Heart left ventricle (tissue), 16 donors: Measurements from ENCODE around the gene SORT1. TPM values are rescaled to one million over a fixed set of nuclear protein-coding genes. Genes with fewer than 3 reads are reported as not detected.

ENCODE experiments used
- ATAC-seq, 4 donors: fragments of 200-7000 bp; cut with Tn5 transposase; one replicate each; pipeline ENCODE4 v1.9.1; 2020 to 2022; ENCODE audit warnings: moderate library complexity in 4 of 4, mild to moderate bottlenecking in 3 of 4, moderate number of reproducible peaks in 1 of 4
- DNase-seq, 5 donors: peaks; one replicate each; pipeline ENCODE4 v3.0.0-alpha.2; 2020
- H3K27ac ChIP-seq, 12 donors: fragments of 200-600 bp; sonication (generic) in 4 of 12; one replicate each; pipeline versions ENCODE4 v1.5.0 to v1.8.0; 2016 to 2022; ENCODE audit warnings: mild to moderate bottlenecking in 2 of 12
- H3K27me3 ChIP-seq, 9 donors: fragments of 200-600 bp; sonication (generic) in 2 of 9; one replicate each; pipeline versions ENCODE4 v1.5.1 to v1.8.0; 2016 to 2022; ENCODE audit warnings: mild to moderate bottlenecking in 3 of 9
- H3K36me3 ChIP-seq, 9 donors: fragments of 200-600 bp; sonication (generic) in 2 of 9; one replicate each; pipeline versions ENCODE4 v1.5.0 to v1.8.0; 2018 to 2022; ENCODE audit warnings: mild to moderate bottlenecking in 2 of 9
- H3K4me1 ChIP-seq, 12 donors: fragments of 200-600 bp; sonication (generic) in 4 of 12; one replicate each; pipeline versions ENCODE4 v1.5.0 to v1.8.0; 2016 to 2022; ENCODE audit warnings: mild to moderate bottlenecking in 3 of 12
- H3K4me3 ChIP-seq, 12 donors: fragments of 200-600 bp; sonication (generic) in 4 of 12; one replicate each; pipeline versions ENCODE4 v1.5.0 to v1.8.0; 2017 to 2022; ENCODE audit warnings: mild to moderate bottlenecking in 9 of 12, moderate library complexity in 4 of 12
- H3K9me3 ChIP-seq, 12 donors: fragments of 200-600 bp; sonication (generic) in 4 of 12; one replicate each; pipeline versions ENCODE4 v1.5.0 to v1.8.0; 2016 to 2022; ENCODE audit warnings: mild to moderate bottlenecking in 1 of 12
- CTCF ChIP-seq, 12 donors: fragments of 200-600 bp; sonication (generic) in 4 of 12; IDR thresholded peaks; one replicate each; pipeline versions ENCODE4 v1.5.0 to v1.8.0; 2018 to 2022; ENCODE audit warnings: antibody characterized with exemption in 12 of 12, mild to moderate bottlenecking in 5 of 12
- POLR2A ChIP-seq, 2 donors: fragments of 450-650 bp; IDR thresholded peaks; one replicate each; pipeline ENCODE4 v1.6.1; 2017; ENCODE audit warnings: antibody characterized with exemption in 2 of 2, mild to moderate bottlenecking in 2 of 2, moderate library complexity in 2 of 2
- WGBS, 4 donors: extraction: QIAGEN DNeasy Blood & Tissue Kit in 2 of 4; methylation state at CpG; one replicate each; pipeline versions ENCODE4 v1.1.5 to v1.1.7; 2013 to 2018; 5-methylcytosine and 5-hydroxymethylcytosine counted together
- intact Hi-C, 10 donors: fragments of 100-400 bp; cut with DNase I; formaldehyde crosslinking; loops; one replicate each; pipeline versions ENCODE4 v1.11.1 to v1.14.2; 2022
- polyA plus RNA-seq, 2 donors: library from polyadenylated mRNA; stranded (reverse); fragments of 200-250 nt; gene quantifications; one replicate each; pipeline ENCODE4 v1.2.3, GENCODE V29; 2013
- total RNA-seq, 9 donors: library from RNA; depleted of rRNA in 2 of 9; stranded (reverse); fragments of >200 nt in 2 of 9; fragmentation: NEBNext Ultra II Directional in 3 of 9; extraction: Animal tissue kit (Norgen Biotek cat#: 25700) in 3 of 9; gene quantifications; one replicate each; pipeline versions ENCODE4 v1.1.0 to v1.2.4, GENCODE V29; 2016 to 2023
- donor health status: ischemic (EF 13 %, LVEDD 7.1; RV severe dilation, severe dysfunction).
- donor health status: healthy with polysubstance abuse.
- donor health status: DM: no; HTN: yes; CAD: no.
- donor health status: DM: no; HTN: no; CAD: no.
- donor health status: ischemic (EF 25% LVEDD 6.9; RV normal size, moderate dysfunction).
- donor health status: ischemic (EF 25% LVEDD 5.7; RV mildly dilated, moderate dysfunction).
- donor health status: healthy.
- donor health status: DM: yes; HTN: yes; CAD: no.
- donor health status: ischemic (EF 35%, LVEDD 5.7; RV mildly dilated, moderate dysfunction).
- donor health status: nonischemic (EF 11% LVEDD 7.7; RV severe dilation, severe dysfunction).
- donor health status: DM: yes; HTN: yes; CAD: no.
- donor health status: PGD.
- donor health status: ischemic (EF 29% LVEDD 5.4; RV normal size, mild dysfunction).
- donor health status: nonischemic (EF 23%, LVEDD 6.1; RV moderate dilation, normal function).

Gene SORT1
- total and polyA plus RNA-seq, 11 donors, result 36.9 to 346 (median 145) TPM

- peak overlapping the region; percentile 63 to 96 (median 91) for H3K4me3 ChIP-seq
- H3K36me3 ChIP-seq, result peaks cover 0 to 16% (median 9%) of the 10 kb centered on the region in 9 donors
- whole genome bisulfite sequencing, 4 donors, result 1 to 2% (median 2%) methylated on average over 29 to 32 of the region's 32 CpGs
- no peaks in the 10 kb centered on the region for H3K27me3 ChIP-seq
- no peak for TF ChIP-seq POLR2A (IDR thresholded peaks at IDR 0.05)
- no peak for TF ChIP-seq CTCF (IDR thresholded peaks at IDR 0.05)
- ATAC-seq, result peak; percentile 39 to 55 (median 42)
- DNase-seq, result peak in 1 of 5 donors; percentile 54
- H3K27ac ChIP-seq, result peak overlapping the region; percentile 31 to 92 (median 82)
- H3K4me1 ChIP-seq, result peaks cover 6 to 46% (median 24%) of the 10 kb centered on the region in 12 donors
- intact Hi-C loops, result loop anchor here in 9 of 10 donors (1.0 to 5.0 kb wide), 6 partner anchors 41 to 107 kb away; partner anchors contain the start of genes ATXN7L2 (in 5 of the 9) and SYPL2 (in 2 of the 9)
- H3K9me3 ChIP-seq, result no peaks in the 10 kb centered on the region
Observed at GRCh38 chr1:109425391-109426280, 27.9 kb upstream of the SORT1 start.

- DNase-seq (no peak), ATAC-seq (no peak)
- 63 to 79% (median 73%) methylated on average over 2 of the region's 2 CpGs for WGBS, 4 donors
- H3K9me3 ChIP-seq, result no peaks in the 10 kb centered on the region
- no peaks in the 10 kb centered on the region for H3K27me3 ChIP-seq
- TF ChIP-seq POLR2A (IDR thresholded peaks at IDR 0.05), result no peak
- TF ChIP-seq CTCF (IDR thresholded peaks at IDR 0.05), result no peak
- no peak overlapping the region for H3K27ac ChIP-seq
- peaks cover 0 to 37% (median 30%) of the 10 kb centered on the region in 9 donors for H3K36me3 ChIP-seq
- H3K4me1 ChIP-seq, result peaks cover 6 to 46% (median 24%) of the 10 kb centered on the region in 12 donors
- intact Hi-C loops, result no loop called here
- H3K4me3 ChIP-seq, result no peak overlapping the region
Observed at GRCh38 chr1:109423498-109423897, 25.8 kb upstream of the SORT1 start.

GRCh38 chr1:109412551-109412950 is 14.8 kb upstream of the SORT1 start:
- WGBS, 4 donors, result 83 to 85% (median 84%) methylated on average over 2 of the region's 2 CpGs
- TF ChIP-seq POLR2A (IDR thresholded peaks at IDR 0.05) (no peak), CTCF (IDR thresholded peaks at IDR 0.05) (no peak)
- H3K27me3 ChIP-seq, result no peaks in the 10 kb centered on the region
- H3K4me1 ChIP-seq, result peaks cover 0 to 17% (median 6%) of the 10 kb centered on the region in 12 donors
- peaks cover 0 to 100% (median 87%) of the 10 kb centered on the region in 9 donors for H3K36me3 ChIP-seq
- DNase-seq, result no peak
- no peak overlapping the region for H3K27ac ChIP-seq
- intact Hi-C loops, result no loop called here
- H3K4me3 ChIP-seq, result no peak overlapping the region
- no peaks in the 10 kb centered on the region for H3K9me3 ChIP-seq
- no peak for ATAC-seq

GRCh38 chr1:109404838-109405237 is 7.1 kb upstream of the SORT1 start:
- no peak for TF ChIP-seq POLR2A (IDR thresholded peaks at IDR 0.05)
- no peak for TF ChIP-seq CTCF (IDR thresholded peaks at IDR 0.05)
- Histone ChIP-seq H3K27ac (no peak overlapping the region), H3K4me3 (no peak overlapping the region), H3K36me3 (peaks cover 0 to 100% (median 82%) of the 10 kb centered on the region in 9 donors), H3K9me3 (no peaks in the 10 kb centered on the region), H3K4me1 (peaks cover 0 to 8% (median 2%) of the 10 kb centered on the region in 12 donors), H3K27me3 (no peaks in the 10 kb centered on the region)
- no peak for ATAC-seq
- DNase-seq, result no peak
- intact Hi-C loops, result loop anchor here in 3 of 10 donors (5.0 kb wide), 1 partner anchor 143 kb away; no protein-coding TSS in a partner anchor
- WGBS, 4 donors, result 77 to 88% (median 83%) methylated on average over 4 of the region's 4 CpGs
